HG03354 (cell line): ENCODE measurements around the gene ADAD2.

Source experiments
- ATAC-seq: cut with Tn5 transposase; IDR thresholded peaks from one replicate; pipeline ENCODE4 v1.9.1; 2021; ENCODE audit warnings: mild to moderate bottlenecking; ENCODE audit not compliant: unreplicated experiment, poor library complexity, severe bottlenecking

The ADAD2 gene

GRCh38 chr16:84190731-84191388, at the start of gene ADAD2:
ADAD2 (plus strand) TSS chr16:84191157; CDS start chr16:84191231, 74 bp downstream.
- ATAC-seq, result no peak

GRCh38 chr16:84143081-84143480, 47.9 kb upstream of the ADAD2 start:
- ATAC-seq, result no peak

GRCh38 chr16:84143784-84144199, 47.2 kb upstream of the ADAD2 start:
- ATAC-seq, result no peak

- peak; percentile 35 for ATAC-seq
Measured at GRCh38 chr16:84144209-84144858, 46.6 kb upstream of the ADAD2 start.

- ATAC-seq, result peak; percentile 80
Measured at GRCh38 chr16:84144859-84145639, 45.9 kb upstream of the ADAD2 start, which contains the start of the genes DNAAF1 and HSDL1. DNAAF1 (plus strand) TSS chr16:84145308; CDS start chr16:84145441, 133 bp downstream. HSDL1 (minus strand) TSS chr16:84145177; CDS start chr16:84131321, 13,856 bp downstream.

- ATAC-seq, result no peak
Measured at GRCh38 chr16:84150926-84151325, 40.0 kb upstream of the ADAD2 start.

GRCh38 chr16:84153660-84154214, 37.2 kb upstream of the ADAD2 start:
- no peak for ATAC-seq

GRCh38 chr16:84155226-84155625, 35.7 kb upstream of the ADAD2 start:
- no peak for ATAC-seq

GRCh38 chr16:84155771-84156170, 35.2 kb upstream of the ADAD2 start:
- ATAC-seq, result no peak

GRCh38 chr16:84156342-84156784, 34.6 kb upstream of the ADAD2 start:
- ATAC-seq, result no peak

GRCh38 chr16:84159007-84159406, 31.9 kb upstream of the ADAD2 start:
- ATAC-seq, result no peak

GRCh38 chr16:84159800-84160199, 31.2 kb upstream of the ADAD2 start:
- ATAC-seq, result no peak

- no peak for ATAC-seq
Measured at GRCh38 chr16:84161037-84161436, 29.9 kb upstream of the ADAD2 start.

- ATAC-seq, result no peak
Measured at GRCh38 chr16:84161801-84162200, 29.2 kb upstream of the ADAD2 start.

GRCh38 chr16:84165746-84166145, 25.2 kb upstream of the ADAD2 start:
- ATAC-seq, result no peak

- ATAC-seq, result no peak
Measured at GRCh38 chr16:84166796-84167695, 23.9 kb upstream of the ADAD2 start.

GRCh38 chr16:84169765-84170310, 21.1 kb upstream of the ADAD2 start:
- no peak for ATAC-seq

GRCh38 chr16:84174396-84174795, 16.6 kb upstream of the ADAD2 start:
- ATAC-seq, result no peak
